Measurements from ENCODE around the gene NUPR1. TPM values are rescaled to one million over a fixed set of nuclear protein-coding genes. Genes with fewer than 3 reads are reported as not detected.
"Not testable (repeated sequence)": the region's sequence is repeated elsewhere in the genome, so short reads cannot be mapped to it uniquely, and the experiment has no call there.

Gene NUPR1
- total and polyA plus RNA-seq, 4 donors, result 85.0 to 148 (median 111) TPM

DNA sequence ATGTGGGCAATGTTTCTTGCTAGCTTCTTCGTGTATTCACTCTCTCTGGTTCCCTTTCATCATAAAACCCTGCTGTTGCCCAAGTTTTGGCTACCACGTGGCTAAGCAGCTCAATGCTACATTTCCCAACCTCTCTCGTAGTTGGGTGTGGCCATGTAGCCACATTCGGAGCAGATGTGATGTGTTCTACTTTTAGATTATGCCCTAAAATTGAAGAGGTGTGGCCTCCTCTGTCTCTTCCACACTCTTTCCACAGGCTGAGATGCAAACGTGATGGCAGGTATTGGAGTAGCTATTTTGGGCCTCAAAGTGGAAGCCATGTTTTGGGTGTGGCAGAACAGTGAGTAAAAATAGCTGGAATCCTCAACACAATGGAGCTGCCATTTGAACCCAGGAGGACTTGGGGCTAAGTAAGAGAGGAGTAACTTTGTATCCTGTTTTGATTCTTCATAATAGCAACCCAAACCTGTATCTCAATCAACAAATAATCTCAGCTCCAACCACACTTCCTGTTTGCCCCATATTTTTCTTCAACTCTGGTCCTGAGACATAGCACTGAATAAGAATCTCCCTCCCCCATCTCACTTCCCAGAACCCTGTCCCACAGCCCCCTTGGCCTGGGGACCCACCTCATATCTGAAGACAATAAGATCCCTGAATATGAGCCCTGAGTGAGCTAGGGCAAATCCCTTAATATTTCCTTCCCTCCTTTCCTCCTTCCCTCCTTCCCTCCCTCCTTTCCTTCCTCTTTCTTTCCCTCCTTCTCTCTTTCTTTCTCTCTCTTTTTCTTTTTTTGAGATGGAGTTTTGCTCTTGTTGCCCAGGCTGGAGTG lies 4.0 kb downstream of the NUPR1 start:
- no peak overlapping the region for H3K27ac ChIP-seq (ENCODE audit: low read depth in 1 of 2, low read length in 2 of 2)
- H3K4me3 ChIP-seq (ENCODE audit: low read length in 2 of 2), result no peak overlapping the region
- H3K27me3 ChIP-seq (ENCODE audit: control insufficient read depth in 1 of 2, insufficient read depth in 2 of 2, low read length in 1 of 2), result no peaks in the 10 kb centered on the region
- H3K36me3 ChIP-seq (ENCODE audit: control insufficient read depth in 1 of 2, insufficient read depth in 2 of 2, low read length in 1 of 2), result no peaks in the 10 kb centered on the region
- intact Hi-C loops (cut with DNase I), result loop anchor here (5.0 kb wide), 1 partner anchor 42 kb away; the partner anchor contains the start of genes APOBR (in 2 of the 2) and CLN3 (in 2 of the 2)
- peak in 1 of 2 donors; percentile 69 for DNase-seq
- ATAC-seq (ENCODE audit: low FRiP score), result no peak
- H3K9me3 ChIP-seq (ENCODE audit: control insufficient read depth, low read length), result no peaks in the 10 kb centered on the region
- 78 to 81% methylated on average over 5 of the region's 5 CpGs for WGBS, 2 donors
- H3K4me1 ChIP-seq (ENCODE audit: control insufficient read depth in 1 of 2, insufficient read depth in 2 of 2, low read length in 2 of 2), result peaks cover 0 to 1% of the 10 kb centered on the region in 2 donors

DNA sequence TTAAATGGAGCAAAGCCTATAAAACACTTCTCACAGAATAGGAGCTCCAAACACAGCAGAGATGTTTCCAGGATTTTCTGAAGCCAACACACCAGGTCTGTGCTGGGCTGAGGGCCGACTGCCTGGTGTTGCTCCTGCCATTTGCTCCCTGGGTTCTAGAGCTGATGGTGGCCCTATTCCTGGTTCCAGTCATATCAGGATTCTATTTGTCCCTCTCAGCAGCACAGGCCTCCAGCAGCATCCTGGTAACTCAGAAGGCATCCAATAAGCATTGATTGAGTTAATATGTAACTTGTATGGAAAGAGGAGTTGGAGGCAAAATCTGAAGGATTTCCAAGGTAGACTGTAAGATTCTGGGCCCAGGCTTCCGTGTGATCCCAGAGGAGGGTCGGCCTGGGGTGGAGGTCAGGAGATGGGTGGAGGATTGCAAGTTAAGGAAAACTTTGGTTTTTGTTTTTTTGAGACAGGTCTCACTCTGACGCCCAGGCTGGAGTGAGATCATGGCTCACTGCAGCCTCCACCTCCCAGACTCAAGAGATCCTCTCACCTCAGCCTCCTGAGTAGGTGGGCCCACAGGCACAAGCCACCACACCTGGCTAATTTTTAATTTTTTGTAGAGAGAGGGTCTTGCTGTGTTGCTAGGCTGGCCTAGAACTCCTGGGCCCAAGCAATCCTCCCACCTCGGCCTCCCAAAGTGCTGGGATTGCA lies 5.7 kb downstream of the NUPR1 start:
- Histone ChIP-seq H3K4me3 (ENCODE audit: low read length in 2 of 2) (no peak overlapping the region), H3K4me1 (ENCODE audit: control insufficient read depth in 1 of 2, insufficient read depth in 2 of 2, low read length in 2 of 2) (peaks cover 0 to 1% of the 10 kb centered on the region in 2 donors), H3K36me3 (ENCODE audit: control insufficient read depth in 1 of 2, insufficient read depth in 2 of 2, low read length in 1 of 2) (no peaks in the 10 kb centered on the region), H3K9me3 (ENCODE audit: control insufficient read depth, low read length) (no peaks in the 10 kb centered on the region), H3K27ac (ENCODE audit: low read depth in 1 of 2, low read length in 2 of 2) (peak overlapping the region in 1 of 2 donors; percentile 14), H3K27me3 (ENCODE audit: control insufficient read depth in 1 of 2, insufficient read depth in 2 of 2, low read length in 1 of 2) (no peaks in the 10 kb centered on the region)
- no peak for ATAC-seq (ENCODE audit: low FRiP score)
- intact Hi-C loops (cut with DNase I), result no loop called here
- WGBS, 2 donors, result 85 to 89% methylated on average over 5 of the region's 5 CpGs
- no peak for DNase-seq

DNA sequence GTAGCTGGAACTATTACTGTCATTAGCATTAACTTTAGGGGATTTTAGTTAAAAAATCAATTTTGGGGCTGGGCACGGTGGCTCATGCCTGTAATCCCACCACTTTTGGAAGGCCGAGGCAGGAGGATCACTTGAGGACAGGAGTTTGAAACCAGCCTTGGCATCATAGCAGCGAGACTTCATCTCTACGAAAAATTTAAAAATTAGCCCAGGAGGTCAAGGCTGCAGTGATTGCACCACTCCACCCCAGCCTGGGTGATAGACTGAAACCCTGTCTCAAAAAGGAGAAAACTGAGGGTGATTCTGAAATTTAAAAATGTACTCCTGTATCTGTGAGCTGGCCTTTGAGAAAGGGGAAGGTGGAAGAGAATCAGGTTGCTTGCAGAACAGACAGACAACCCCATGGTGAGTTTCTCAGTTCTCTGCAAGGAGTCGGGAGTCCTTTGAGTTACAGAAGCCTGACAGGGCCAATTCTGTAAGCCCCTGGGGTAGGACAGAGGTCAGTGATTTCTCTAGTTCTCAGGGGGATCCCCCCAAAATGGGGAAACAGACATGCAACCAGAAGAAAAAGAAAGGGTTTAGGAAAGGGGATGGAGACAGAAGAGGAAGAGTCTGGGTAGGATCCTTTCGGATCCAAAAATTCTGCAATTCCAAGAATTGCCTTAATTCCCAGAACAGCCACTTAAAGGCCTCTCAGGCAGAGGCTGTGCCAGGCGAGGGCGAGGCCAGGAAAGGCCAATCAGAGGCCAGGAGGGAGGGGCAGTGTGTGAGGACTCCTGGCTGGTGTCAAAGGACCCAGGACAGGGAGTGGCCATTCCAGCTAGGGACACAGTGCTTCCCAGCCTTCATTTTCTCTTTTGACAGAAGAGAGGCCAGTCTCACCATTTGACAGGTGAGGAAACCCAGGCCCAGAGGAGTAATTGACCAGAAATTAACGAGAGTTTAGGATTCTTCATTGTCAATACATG lies 6.7 kb downstream of the NUPR1 start:
- Histone ChIP-seq H3K4me3 (ENCODE audit: low read length in 2 of 2) (no peak overlapping the region), H3K9me3 (ENCODE audit: control insufficient read depth, low read length) (no peaks in the 10 kb centered on the region), H3K36me3 (ENCODE audit: control insufficient read depth in 1 of 2, insufficient read depth in 2 of 2, low read length in 1 of 2) (no peaks in the 10 kb centered on the region), H3K27ac (ENCODE audit: low read depth in 1 of 2, low read length in 2 of 2) (peak overlapping the region; percentile 18 to 52), H3K27me3 (ENCODE audit: control insufficient read depth in 1 of 2, insufficient read depth in 2 of 2, low read length in 1 of 2) (no peaks in the 10 kb centered on the region), H3K4me1 (ENCODE audit: control insufficient read depth in 1 of 2, insufficient read depth in 2 of 2, low read length in 2 of 2) (no peaks in the 10 kb centered on the region)
- DNase-seq (peak; percentile 82 to 88), ATAC-seq (ENCODE audit: low FRiP score) (peak; percentile 93)
- 63 to 68% methylated on average over 9 of the region's 9 CpGs for WGBS, 2 donors
- intact Hi-C loops (cut with DNase I), result no loop called here

DNA sequence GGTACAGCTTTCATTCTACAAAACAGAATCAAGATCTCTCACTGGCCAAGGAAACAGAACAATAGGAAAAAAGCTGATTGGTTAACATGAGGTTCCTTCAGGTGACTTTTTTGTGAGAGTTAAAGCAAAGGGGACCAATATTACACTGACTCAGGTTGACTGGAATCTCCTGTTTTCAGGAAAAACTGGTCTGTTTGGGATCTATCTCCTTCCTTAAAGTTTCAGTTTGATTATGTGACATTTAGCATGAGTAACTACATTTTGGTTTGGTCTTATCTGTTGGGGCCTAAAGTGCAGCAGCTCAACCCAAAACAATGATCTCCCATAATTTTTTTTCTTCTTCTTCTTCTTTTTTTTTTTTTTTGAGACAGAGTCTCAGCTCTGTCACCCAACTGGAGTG lies 9.7 kb downstream of the NUPR1 start:
- intact Hi-C loops (cut with DNase I), result no loop called here

DNA sequence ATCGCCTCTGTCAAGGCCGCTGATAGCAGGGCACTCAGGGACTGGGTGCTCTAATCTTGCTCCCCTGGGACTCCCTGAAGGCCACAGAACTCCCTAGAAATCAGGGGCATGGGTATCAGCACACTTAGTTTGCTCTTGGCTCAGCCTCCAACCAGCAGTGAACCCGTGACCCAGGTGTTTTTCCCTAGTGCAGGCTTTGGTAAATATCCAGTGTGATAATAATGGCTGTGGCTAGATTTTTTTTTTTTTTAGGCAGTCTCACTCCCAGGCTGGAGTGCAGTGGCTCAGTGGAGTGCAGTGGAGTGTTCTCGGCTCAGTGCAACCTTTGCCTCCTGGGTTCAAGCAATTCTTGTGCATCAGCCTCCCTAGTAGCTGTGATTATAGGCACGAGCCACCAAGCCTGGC lies 10.3 kb downstream of the NUPR1 start:
- H3K4me1 ChIP-seq (ENCODE audit: control insufficient read depth in 1 of 2, insufficient read depth in 2 of 2, low read length in 2 of 2), result no peaks in the 10 kb centered on the region
- no peak overlapping the region for H3K27ac ChIP-seq (ENCODE audit: low read depth in 1 of 2, low read length in 2 of 2)
- no peaks in the 10 kb centered on the region for H3K36me3 ChIP-seq (ENCODE audit: control insufficient read depth in 1 of 2, insufficient read depth in 2 of 2, low read length in 1 of 2)
- H3K4me3 ChIP-seq (ENCODE audit: low read length in 2 of 2), result no peak overlapping the region
- no peaks in the 10 kb centered on the region for H3K9me3 ChIP-seq (ENCODE audit: control insufficient read depth, low read length)
- 61 to 62% methylated on average over 5 of the region's 5 CpGs for WGBS, 2 donors
- intact Hi-C loops (cut with DNase I), result no loop called here
- DNase-seq, result no peak
- no peaks in the 10 kb centered on the region for H3K27me3 ChIP-seq (ENCODE audit: control insufficient read depth in 1 of 2, insufficient read depth in 2 of 2, low read length in 1 of 2)
- no peak for ATAC-seq (ENCODE audit: low FRiP score)

More for the DNA sequence above, 9.7 kb downstream of the NUPR1 start:
- Histone ChIP-seq H3K36me3 (ENCODE audit: control insufficient read depth in 1 of 2, insufficient read depth in 2 of 2, low read length in 1 of 2) (no peaks in the 10 kb centered on the region), H3K27me3 (ENCODE audit: control insufficient read depth in 1 of 2, insufficient read depth in 2 of 2, low read length in 1 of 2) (no peaks in the 10 kb centered on the region), H3K4me1 (ENCODE audit: control insufficient read depth in 1 of 2, insufficient read depth in 2 of 2, low read length in 2 of 2) (no peaks in the 10 kb centered on the region), H3K4me3 (ENCODE audit: low read length in 2 of 2) (no peak overlapping the region), H3K9me3 (ENCODE audit: control insufficient read depth, low read length) (no peaks in the 10 kb centered on the region), H3K27ac (ENCODE audit: low read depth in 1 of 2, low read length in 2 of 2) (no peak overlapping the region)
- DNase-seq (no peak), ATAC-seq (ENCODE audit: low FRiP score) (no peak)

DNA sequence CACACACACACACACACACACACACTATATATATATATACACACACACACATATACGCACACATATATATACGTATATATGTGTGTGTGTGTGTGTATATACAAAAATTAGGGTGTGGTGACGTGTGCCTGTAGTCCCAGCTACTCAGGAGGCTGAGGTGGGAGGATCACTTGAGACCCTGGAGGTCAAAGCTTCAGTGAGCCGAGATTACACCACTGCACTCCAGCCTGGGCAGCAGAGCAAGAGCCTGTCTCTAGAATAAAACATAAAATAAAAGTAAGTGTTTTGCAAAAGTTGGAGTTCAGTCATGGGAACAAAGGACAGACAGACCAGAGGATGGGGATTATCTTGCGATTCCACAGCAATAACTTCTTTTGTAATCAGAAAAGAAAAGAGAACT lies 10.8 kb downstream of the NUPR1 start:
- H3K27me3 ChIP-seq (ENCODE audit: control insufficient read depth in 1 of 2, insufficient read depth in 2 of 2, low read length in 1 of 2), result no peaks in the 10 kb centered on the region
- ATAC-seq (ENCODE audit: low FRiP score), result no peak
- no peaks in the 10 kb centered on the region for H3K36me3 ChIP-seq (ENCODE audit: control insufficient read depth in 1 of 2, insufficient read depth in 2 of 2, low read length in 1 of 2)
- H3K4me1 ChIP-seq (ENCODE audit: control insufficient read depth in 1 of 2, insufficient read depth in 2 of 2, low read length in 2 of 2), result no peaks in the 10 kb centered on the region
- H3K4me3 ChIP-seq (ENCODE audit: low read length in 2 of 2), result no peak overlapping the region
- 79 to 90% methylated on average over 5 of the region's 5 CpGs for WGBS, 2 donors
- H3K27ac ChIP-seq (ENCODE audit: low read depth in 1 of 2, low read length in 2 of 2), result no peak overlapping the region
- DNase-seq, result no peak
- intact Hi-C loops (cut with DNase I), result no loop called here
- H3K9me3 ChIP-seq (ENCODE audit: control insufficient read depth, low read length), result no peaks in the 10 kb centered on the region

DNA sequence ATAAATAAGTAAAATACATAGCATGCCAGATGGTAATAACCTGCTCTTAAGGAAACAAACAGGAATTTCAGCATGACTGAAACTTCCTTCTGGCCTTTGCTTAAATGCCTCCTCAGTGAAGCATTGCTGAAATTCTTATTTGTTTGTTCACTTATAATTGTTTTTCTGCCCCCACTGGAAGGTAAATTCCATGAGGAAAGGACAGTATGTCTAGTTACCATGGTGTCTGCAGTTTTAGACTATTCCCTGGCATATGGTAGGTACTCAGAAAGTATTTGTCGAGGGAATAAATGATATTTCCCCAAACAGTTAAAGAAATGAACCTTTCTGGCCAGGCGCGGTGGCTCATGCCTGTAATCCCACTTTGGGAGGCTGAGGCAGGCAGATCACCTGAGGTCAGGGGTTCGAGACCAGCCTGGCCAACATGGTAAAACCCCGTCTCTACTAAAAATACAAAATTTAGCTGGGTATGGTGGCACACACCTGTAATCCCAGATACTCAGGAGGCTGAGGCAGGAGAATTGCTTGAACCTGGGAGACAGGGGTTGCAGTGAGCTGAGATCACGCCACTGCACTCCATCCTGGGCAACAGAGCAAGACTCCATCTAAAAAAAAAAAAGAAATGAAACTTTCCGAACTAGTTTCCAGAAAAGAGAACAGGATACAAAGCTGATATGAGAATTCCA lies 11.5 kb downstream of the NUPR1 start:
- intact Hi-C loops (cut with DNase I); H3K27ac ChIP-seq (ENCODE audit: low read depth in 1 of 2, low read length in 2 of 2): not testable (repeated sequence)
- 89 to 92% methylated on average over 7 of the region's 7 CpGs for WGBS, 2 donors

More for the DNA sequence above, 11.5 kb downstream of the NUPR1 start:
- ATAC-seq (ENCODE audit: low FRiP score); H3K4me1 ChIP-seq (ENCODE audit: control insufficient read depth in 1 of 2, insufficient read depth in 2 of 2, low read length in 2 of 2); DNase-seq; H3K36me3 ChIP-seq (ENCODE audit: control insufficient read depth in 1 of 2, insufficient read depth in 2 of 2, low read length in 1 of 2); H3K9me3 ChIP-seq (ENCODE audit: control insufficient read depth, low read length); H3K4me3 ChIP-seq (ENCODE audit: low read length in 2 of 2); H3K27me3 ChIP-seq (ENCODE audit: control insufficient read depth in 1 of 2, insufficient read depth in 2 of 2, low read length in 1 of 2): not testable (repeated sequence)
